ENCODE measurements around the gene ARHGAP26.
A peak's percentile ranks its signal among the peaks of the same experiment; 100 is the strongest.

The ARHGAP26 gene

GRCh38 chr5:142881076-142881783 is 111.1 kb downstream of the ARHGAP26 start:
- DNase-seq: peak; percentile 93

- no peak for DNase-seq
Observed at GRCh38 chr5:142881784-142882126, 111.6 kb downstream of the ARHGAP26 start.

GRCh38 chr5:142883025-142883424 is 112.8 kb downstream of the ARHGAP26 start:
- no peak for DNase-seq

GRCh38 chr5:142883438-142883837 is 113.3 kb downstream of the ARHGAP26 start:
- no peak for DNase-seq

- DNase-seq: no peak
Observed at GRCh38 chr5:142884029-142884428, 113.9 kb downstream of the ARHGAP26 start.

GRCh38 chr5:142886211-142886610 is 116.0 kb downstream of the ARHGAP26 start:
- no peak for DNase-seq

GRCh38 chr5:142886956-142887355 is 116.8 kb downstream of the ARHGAP26 start:
- DNase-seq: no peak

GRCh38 chr5:142888469-142889085 is 118.4 kb downstream of the ARHGAP26 start:
- DNase-seq: peak; percentile 33

- no peak for DNase-seq
Observed at GRCh38 chr5:142892021-142892420, 121.8 kb downstream of the ARHGAP26 start.

- no peak for DNase-seq
Observed at GRCh38 chr5:142894315-142894714, 124.1 kb downstream of the ARHGAP26 start.

GRCh38 chr5:142894749-142895148 is 124.6 kb downstream of the ARHGAP26 start:
- no peak for DNase-seq

GRCh38 chr5:142896325-142897007 is 126.3 kb downstream of the ARHGAP26 start:
- no peak for DNase-seq

- DNase-seq: no peak
Observed at GRCh38 chr5:142897328-142897727, 127.2 kb downstream of the ARHGAP26 start.

- no peak for DNase-seq
Observed at GRCh38 chr5:142900927-142901326, 130.8 kb downstream of the ARHGAP26 start.

GRCh38 chr5:142901476-142902185 is 131.5 kb downstream of the ARHGAP26 start:
- DNase-seq: peak; percentile 32

GRCh38 chr5:142902186-142902965 is 132.2 kb downstream of the ARHGAP26 start:
- peak; percentile 81 for DNase-seq

GRCh38 chr5:142904416-142904815 is 134.2 kb downstream of the ARHGAP26 start:
- no peak for DNase-seq

- peak; percentile 52 for DNase-seq
Observed at GRCh38 chr5:142905348-142905747, 135.2 kb downstream of the ARHGAP26 start.

GRCh38 chr5:142906863-142907671 is 136.9 kb downstream of the ARHGAP26 start:
- peak; percentile 22 for DNase-seq

GRCh38 chr5:142908659-142909058 is 138.5 kb downstream of the ARHGAP26 start:
- DNase-seq: no peak

- no peak for DNase-seq
Observed at GRCh38 chr5:142910128-142910527, 140.0 kb downstream of the ARHGAP26 start.

GRCh38 chr5:142911170-142911569 is 141.0 kb downstream of the ARHGAP26 start:
- DNase-seq: no peak
